ENCODE measurements around the gene GPBAR1. TPM values are rescaled to one million over a fixed set of nuclear protein-coding genes. Genes with fewer than 3 reads are reported as not detected.

Gene GPBAR1
- total RNA-seq, 2 experiments from 2014 or later: 0.97 TPM

DNA sequence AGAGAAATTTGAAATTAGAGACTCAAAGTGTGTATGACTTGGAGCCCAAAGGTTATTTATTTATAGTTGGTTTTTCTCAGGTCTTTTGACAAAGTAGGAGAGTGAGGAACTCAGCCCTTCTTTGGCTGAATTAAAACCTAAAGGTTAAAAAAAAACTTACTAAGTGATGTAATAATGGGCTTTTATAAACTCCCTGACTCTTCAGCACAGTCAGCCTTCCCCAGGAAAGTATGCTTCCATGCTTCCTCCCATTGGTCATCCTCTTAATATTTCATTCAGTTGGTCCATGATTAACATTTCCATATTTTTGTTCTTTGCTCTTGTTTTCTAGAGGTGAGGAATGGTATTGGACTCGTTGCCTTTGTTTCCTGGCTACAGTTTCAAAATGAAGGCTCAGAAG, 36.6 kb upstream of the GPBAR1 start:
- POLR2A ChIA-PET: interaction anchor here (1.5 kb wide), 1 partner anchor 8 kb away, joined by 4 read pairs; no protein-coding TSS in a partner anchor
- Mint-ChIP-seq H3K27ac (peak overlapping the region; percentile 79), H3K36me3 (ENCODE audit: low read depth) (peaks cover 99% of the 10 kb centered on the region), H3K9me3 (ENCODE audit: insufficient read depth) (no peaks in the 10 kb centered on the region), H3K4me3 (peak overlapping the region; percentile 62), H3K4me1 (ENCODE audit: low read depth) (peaks cover 95% of the 10 kb centered on the region), H3K27me3 (ENCODE audit: low read depth) (no peaks in the 10 kb centered on the region)
- DNase-seq (peak; percentile 6), ATAC-seq (no peak)
- CTCF ChIA-PET: interaction anchor here (1.2 to 1.6 kb wide), 2 partner anchors 29 to 33 kb away, joined by 4 read pairs; no protein-coding TSS in a partner anchor

DNA sequence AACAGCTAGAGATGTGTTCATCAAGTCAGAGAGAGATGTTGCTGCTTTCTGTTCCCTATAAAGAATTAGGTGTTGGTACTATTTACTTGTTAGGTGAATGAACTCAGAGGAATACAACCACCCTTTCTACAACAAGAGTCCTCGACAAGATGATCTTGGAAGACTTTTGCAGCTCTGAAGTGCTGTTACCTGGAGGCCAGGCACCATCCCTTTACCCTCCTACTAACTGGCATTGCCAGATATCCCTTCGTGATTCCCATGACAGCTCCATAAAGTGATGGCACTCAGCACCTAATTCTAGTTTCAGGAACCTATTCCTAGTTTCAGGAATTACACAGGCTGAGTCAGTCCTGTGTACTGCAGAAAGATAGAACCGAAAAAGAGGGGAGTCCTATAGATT, 33.9 kb upstream of the GPBAR1 start:
- ChIA-PET CTCF (interaction anchor here (0.8 to 2.2 kb wide), 4 partner anchors 8 to 60 kb away, joined by 3 to 10 read pairs (median 4); partner anchors contain the start of gene CXCR1), POLR2A (interaction anchor here (1.1 to 1.5 kb wide), 2 partner anchors 8 to 26 kb away, joined by 3 to 9 read pairs; no protein-coding TSS in a partner anchor)
- H3K27me3 Mint-ChIP-seq (ENCODE audit: low read depth): no peaks in the 10 kb centered on the region
- H3K36me3 Mint-ChIP-seq (ENCODE audit: low read depth): peaks cover 92% of the 10 kb centered on the region
- ATAC-seq (no peak), DNase-seq (no peak)
- H3K4me3 Mint-ChIP-seq: peak overlapping the region; percentile 13
- H3K4me1 Mint-ChIP-seq (ENCODE audit: low read depth): peaks cover 93% of the 10 kb centered on the region
- peak overlapping the region; percentile 78 for H3K27ac Mint-ChIP-seq
- no peaks in the 10 kb centered on the region for H3K9me3 Mint-ChIP-seq (ENCODE audit: insufficient read depth)

DNA sequence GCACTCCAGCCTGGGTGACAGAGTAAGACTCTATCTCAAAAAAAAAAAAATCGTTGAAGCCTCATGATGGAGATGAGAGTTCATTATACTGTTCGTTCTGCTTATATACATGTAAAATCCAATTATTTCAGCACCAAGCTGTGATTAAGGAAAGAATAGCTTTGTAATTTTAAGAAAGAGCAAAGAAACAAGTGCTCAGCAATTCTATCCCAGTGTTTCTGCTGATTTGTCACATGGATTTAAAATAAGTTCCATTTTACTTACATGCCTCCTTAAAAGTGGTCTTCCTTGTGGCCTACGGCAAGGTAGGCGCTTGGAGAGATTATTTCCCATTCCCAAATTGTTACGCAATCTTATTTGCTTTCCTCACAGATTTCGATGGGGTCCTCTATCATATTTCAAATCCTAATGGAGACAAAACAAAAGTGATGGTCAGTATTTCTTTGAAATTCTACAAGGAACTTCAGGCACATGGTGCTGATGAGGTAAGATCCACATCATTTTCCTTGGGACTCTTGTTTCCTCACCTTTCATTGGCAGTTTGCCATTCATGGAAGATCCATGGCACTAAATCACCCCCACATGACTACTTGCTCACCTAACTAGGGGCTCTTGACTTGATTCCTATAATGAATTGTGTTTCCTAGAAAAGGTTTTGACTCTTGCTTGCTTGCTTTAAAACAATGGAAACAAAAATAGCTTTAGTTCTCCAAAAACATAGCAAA, 32.3 kb upstream of the GPBAR1 start:
- ATAC-seq: no peak
- peaks cover 89% of the 10 kb centered on the region for H3K36me3 Mint-ChIP-seq (ENCODE audit: low read depth)
- POLR2A ChIA-PET: interaction anchor here (1.0 to 4.1 kb wide), 6 partner anchors 8 to 37 kb away, joined by 3 to 59 read pairs (median 4); partner anchors contain the start of gene ARPC2
- peak overlapping the region; percentile 88 for H3K27ac Mint-ChIP-seq
- peak overlapping the region; percentile 58 for H3K4me3 Mint-ChIP-seq
- no peaks in the 10 kb centered on the region for H3K9me3 Mint-ChIP-seq (ENCODE audit: insufficient read depth)
- H3K4me1 Mint-ChIP-seq (ENCODE audit: low read depth): peaks cover 84% of the 10 kb centered on the region
- CTCF ChIA-PET: interaction anchor here (1.0 to 4.6 kb wide), 12 partner anchors 9 to 168 kb away, joined by 3 to 97 read pairs (median 6); partner anchors contain the start of genes AAMP, ARPC2 and PNKD
- DNase-seq: peak; percentile 20
- H3K27me3 Mint-ChIP-seq (ENCODE audit: low read depth): no peaks in the 10 kb centered on the region

DNA sequence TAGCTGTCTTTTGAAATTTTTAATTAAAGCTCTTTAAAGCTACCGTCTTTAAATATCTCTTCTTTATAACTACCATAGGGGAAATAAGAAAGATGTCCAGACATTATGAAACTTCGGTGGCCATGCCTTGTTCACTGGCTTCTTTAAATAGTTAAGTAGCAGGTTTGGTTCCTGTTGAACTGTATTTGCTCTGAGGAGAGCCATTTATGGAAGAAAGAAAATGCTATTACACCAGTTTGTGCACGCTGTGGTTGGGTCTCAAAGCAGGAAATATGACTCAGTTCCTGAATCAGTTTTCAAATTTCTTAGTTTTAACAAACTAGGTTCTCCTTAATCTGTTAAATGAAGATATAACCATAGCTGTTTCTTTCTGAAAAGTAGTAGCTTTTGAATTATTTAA, 31.6 kb upstream of the GPBAR1 start:
- Mint-ChIP-seq H3K4me1 (ENCODE audit: low read depth) (peaks cover 80% of the 10 kb centered on the region), H3K4me3 (peak overlapping the region; percentile 58), H3K27me3 (ENCODE audit: low read depth) (no peaks in the 10 kb centered on the region), H3K27ac (peak overlapping the region; percentile 88), H3K9me3 (ENCODE audit: insufficient read depth) (no peaks in the 10 kb centered on the region), H3K36me3 (ENCODE audit: low read depth) (peaks cover 89% of the 10 kb centered on the region)
- ChIA-PET POLR2A (interaction anchor here (1.0 to 4.1 kb wide), 9 partner anchors 9 to 168 kb away, joined by 3 to 59 read pairs (median 4); partner anchors contain the start of genes AAMP, ARPC2 and PNKD), CTCF (interaction anchor here (0.9 to 4.6 kb wide), 14 partner anchors 11 to 168 kb away, joined by 3 to 97 read pairs (median 6); partner anchors contain the start of genes AAMP, ARPC2 and PNKD)
- DNase-seq (peak; percentile 77), ATAC-seq (peak; percentile 83)

DNA sequence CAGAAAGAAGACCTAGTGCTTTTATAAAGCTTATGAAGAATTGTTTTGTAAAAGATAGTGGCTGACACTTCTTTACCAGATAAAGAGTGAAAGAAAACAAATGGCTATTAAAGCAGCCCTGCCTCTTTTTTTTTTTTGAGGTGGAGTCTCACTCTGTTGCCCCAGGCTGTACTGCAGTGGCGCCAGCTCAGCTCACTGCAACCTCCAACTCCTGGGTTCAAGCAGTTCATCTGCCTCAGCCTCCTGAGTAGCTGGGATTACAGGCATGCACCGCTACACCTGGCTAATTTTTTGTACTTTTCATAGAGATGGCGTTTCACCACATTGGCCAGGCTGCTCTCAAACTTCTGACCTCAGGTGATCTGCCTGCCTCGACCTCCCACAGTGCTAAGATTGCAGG, 31.0 kb upstream of the GPBAR1 start:
- H3K27ac Mint-ChIP-seq: peak overlapping the region; percentile 83
- no peaks in the 10 kb centered on the region for H3K9me3 Mint-ChIP-seq (ENCODE audit: insufficient read depth)
- no peaks in the 10 kb centered on the region for H3K27me3 Mint-ChIP-seq (ENCODE audit: low read depth)
- POLR2A ChIA-PET: interaction anchor here (0.6 to 4.1 kb wide), 9 partner anchors 10 to 167 kb away, joined by 3 to 59 read pairs (median 4); partner anchors contain the start of genes AAMP, ARPC2 and PNKD
- H3K4me3 Mint-ChIP-seq: peak overlapping the region; percentile 38
- peaks cover 89% of the 10 kb centered on the region for H3K36me3 Mint-ChIP-seq (ENCODE audit: low read depth)
- CTCF ChIA-PET: interaction anchor here (0.9 to 4.6 kb wide), 16 partner anchors 11 to 429 kb away, joined by 3 to 97 read pairs (median 6); partner anchors contain the start of genes AAMP, ARPC2, BCS1L and PNKD
- peaks cover 77% of the 10 kb centered on the region for H3K4me1 Mint-ChIP-seq (ENCODE audit: low read depth)
- peak; percentile 51 for ATAC-seq
- peak; percentile 46 for DNase-seq

DNA sequence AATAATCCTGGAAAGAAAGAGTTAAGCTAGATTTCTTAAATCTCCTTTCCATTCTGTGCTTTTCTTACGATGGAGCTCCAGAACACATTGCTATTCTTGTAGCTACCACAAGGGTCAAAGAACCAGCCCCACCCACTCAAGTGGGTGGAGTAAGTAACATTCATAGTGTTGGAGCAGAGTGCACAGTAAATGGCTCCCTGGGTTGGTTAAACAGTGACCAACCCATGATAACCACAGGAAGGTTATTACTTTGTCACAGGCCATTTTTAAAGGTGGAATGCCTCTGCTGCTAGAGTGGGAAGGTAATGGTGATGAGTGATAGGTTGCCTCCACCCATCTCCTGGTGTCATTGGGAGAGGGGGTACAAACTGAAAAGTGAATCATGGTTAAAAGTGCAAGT, 29.9 kb upstream of the GPBAR1 start:
- ATAC-seq: peak; percentile 61
- Mint-ChIP-seq H3K27ac (peak overlapping the region; percentile 83), H3K36me3 (ENCODE audit: low read depth) (peaks cover 89% of the 10 kb centered on the region), H3K9me3 (ENCODE audit: insufficient read depth) (no peaks in the 10 kb centered on the region), H3K27me3 (ENCODE audit: low read depth) (no peaks in the 10 kb centered on the region), H3K4me1 (ENCODE audit: low read depth) (peaks cover 74% of the 10 kb centered on the region), H3K4me3 (peak overlapping the region; percentile 38)
- DNase-seq: peak; percentile 61
- CTCF ChIA-PET: interaction anchor here (0.7 to 4.6 kb wide), 14 partner anchors 10 to 442 kb away, joined by 3 to 97 read pairs (median 6); partner anchors contain the start of genes AAMP, ARPC2, BCS1L and PNKD
- POLR2A ChIA-PET: interaction anchor here (1.4 to 4.1 kb wide), 4 partner anchors 10 to 27 kb away, joined by 5 to 59 read pairs (median 22); partner anchors contain the start of gene ARPC2

DNA sequence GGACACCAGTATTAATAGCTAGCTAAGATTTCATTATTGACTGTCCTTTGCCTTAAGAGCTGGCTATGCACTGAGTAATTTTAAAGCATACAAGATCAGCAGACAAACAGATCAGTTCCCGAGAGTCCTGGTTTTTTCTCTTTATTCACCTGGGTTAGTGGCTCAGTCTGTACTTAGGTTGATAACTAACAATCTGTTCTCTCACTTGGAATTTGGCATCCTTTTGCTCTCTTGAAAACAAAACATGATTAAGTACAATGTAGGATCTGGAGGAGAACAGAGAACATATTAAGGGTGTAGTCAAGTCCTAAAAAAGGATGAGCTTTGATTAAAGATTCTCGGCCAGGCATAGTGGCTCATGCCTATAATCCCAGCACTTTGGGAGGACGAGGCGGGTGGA, 27.3 kb upstream of the GPBAR1 start:
- Mint-ChIP-seq H3K27ac (peak overlapping the region; percentile 77), H3K4me1 (ENCODE audit: low read depth) (peaks cover 53% of the 10 kb centered on the region), H3K36me3 (ENCODE audit: low read depth) (peaks cover 84% of the 10 kb centered on the region), H3K4me3 (no peak overlapping the region), H3K9me3 (ENCODE audit: insufficient read depth) (no peaks in the 10 kb centered on the region), H3K27me3 (ENCODE audit: low read depth) (no peaks in the 10 kb centered on the region)
- ChIA-PET CTCF (interaction anchor here (0.8 kb wide), 1 partner anchor 24 kb away, joined by 3 read pairs; no protein-coding TSS in a partner anchor), POLR2A (interaction anchor here (0.6 to 1.1 kb wide), 3 partner anchors 12 to 23 kb away, joined by 3 to 8 read pairs (median 3); partner anchors contain the start of gene ARPC2)
- DNase-seq (no peak), ATAC-seq (no peak)

DNA sequence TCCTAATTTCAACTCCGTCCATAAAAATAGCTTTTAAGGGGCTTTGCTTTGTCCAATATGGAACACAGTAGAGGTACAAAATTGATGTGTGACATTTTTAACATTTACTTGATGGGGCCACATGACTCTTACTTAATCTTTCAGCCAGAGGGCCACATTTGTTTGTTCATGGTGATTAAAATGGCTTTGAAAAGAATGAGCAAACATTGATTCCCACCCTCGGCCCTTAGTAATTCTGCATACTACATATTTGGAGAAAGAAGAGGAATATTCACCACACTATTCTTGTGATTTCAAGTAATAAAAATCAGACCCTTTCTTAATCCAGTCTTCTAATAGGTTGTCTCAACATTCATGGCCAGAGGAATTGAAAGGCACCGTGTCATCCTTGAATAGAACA, 26.3 kb upstream of the GPBAR1 start:
- Mint-ChIP-seq H3K27me3 (ENCODE audit: low read depth) (no peaks in the 10 kb centered on the region), H3K4me1 (ENCODE audit: low read depth) (peaks cover 49% of the 10 kb centered on the region), H3K27ac (no peak overlapping the region), H3K4me3 (no peak overlapping the region), H3K36me3 (ENCODE audit: low read depth) (peaks cover 86% of the 10 kb centered on the region), H3K9me3 (ENCODE audit: insufficient read depth) (no peaks in the 10 kb centered on the region)
- CTCF ChIA-PET: interaction anchor here (0.8 to 1.2 kb wide), 2 partner anchors 9 to 37 kb away, joined by 3 read pairs; no protein-coding TSS in a partner anchor
- ATAC-seq (no peak), DNase-seq (no peak)
- POLR2A ChIA-PET: interaction anchor here (1.0 kb wide), 1 partner anchor 18 kb away, joined by 4 read pairs; the partner anchor contains the start of gene ARPC2

DNA sequence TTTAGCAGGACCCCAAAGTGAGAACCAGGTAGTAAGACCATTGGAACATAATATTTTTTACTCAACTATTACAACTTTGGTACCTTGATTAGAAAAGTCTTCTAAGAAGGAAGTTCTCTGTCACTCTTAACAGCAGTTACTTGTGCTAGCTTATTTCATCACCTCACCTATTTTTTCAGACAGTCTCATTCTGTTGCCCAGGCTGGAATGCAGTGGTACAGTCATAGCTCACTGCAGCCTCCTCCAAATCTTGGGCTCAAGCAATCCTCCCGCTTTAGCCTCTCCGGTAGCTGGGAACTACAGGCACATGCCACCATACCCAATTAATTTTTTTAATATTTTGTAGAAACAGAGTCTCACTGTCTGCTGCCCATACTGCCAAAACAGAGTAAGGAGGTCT, 25.8 kb upstream of the GPBAR1 start:
- no peaks in the 10 kb centered on the region for H3K9me3 Mint-ChIP-seq (ENCODE audit: insufficient read depth)
- H3K36me3 Mint-ChIP-seq (ENCODE audit: low read depth): peaks cover 87% of the 10 kb centered on the region
- ChIA-PET POLR2A (interaction anchor here (0.7 kb wide), 1 partner anchor 22 kb away, joined by 5 read pairs; no protein-coding TSS in a partner anchor), CTCF (interaction anchor here (0.8 to 1.2 kb wide), 2 partner anchors 9 to 37 kb away, joined by 3 read pairs; no protein-coding TSS in a partner anchor)
- no peaks in the 10 kb centered on the region for H3K27me3 Mint-ChIP-seq (ENCODE audit: low read depth)
- DNase-seq (no peak), ATAC-seq (no peak)
- no peak overlapping the region for H3K27ac Mint-ChIP-seq
- no peak overlapping the region for H3K4me3 Mint-ChIP-seq
- peaks cover 45% of the 10 kb centered on the region for H3K4me1 Mint-ChIP-seq (ENCODE audit: low read depth)

DNA sequence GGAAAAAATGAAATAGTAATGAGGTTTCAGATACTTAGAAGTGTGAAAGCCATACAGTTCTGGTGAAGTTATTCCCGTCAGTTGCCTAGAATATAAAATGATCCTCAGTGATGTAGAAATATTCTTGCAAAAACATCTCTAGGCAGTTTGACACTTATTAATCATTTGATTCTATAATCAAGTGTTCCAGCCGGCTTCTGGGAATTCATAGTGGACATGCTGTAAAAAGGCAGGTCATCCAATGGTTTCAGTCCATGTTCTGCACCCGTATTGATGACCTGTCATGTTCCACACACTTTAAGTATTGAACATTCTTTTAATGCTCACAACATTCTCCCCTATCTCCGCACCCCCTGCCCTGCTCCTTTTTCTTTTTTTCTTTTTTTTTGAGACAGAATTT, 24.0 kb upstream of the GPBAR1 start:
- ATAC-seq (no peak), DNase-seq (no peak)
- H3K27ac Mint-ChIP-seq: no peak overlapping the region
- H3K4me3 Mint-ChIP-seq: no peak overlapping the region
- H3K36me3 Mint-ChIP-seq (ENCODE audit: low read depth): peaks cover 87% of the 10 kb centered on the region
- POLR2A ChIA-PET: interaction anchor here (1.7 kb wide), 1 partner anchor 16 kb away, joined by 3 read pairs; no protein-coding TSS in a partner anchor
- peaks cover 43% of the 10 kb centered on the region for H3K4me1 Mint-ChIP-seq (ENCODE audit: low read depth)
- CTCF ChIA-PET: no interaction called here
- H3K9me3 Mint-ChIP-seq (ENCODE audit: insufficient read depth): no peaks in the 10 kb centered on the region
- no peaks in the 10 kb centered on the region for H3K27me3 Mint-ChIP-seq (ENCODE audit: low read depth)

DNA sequence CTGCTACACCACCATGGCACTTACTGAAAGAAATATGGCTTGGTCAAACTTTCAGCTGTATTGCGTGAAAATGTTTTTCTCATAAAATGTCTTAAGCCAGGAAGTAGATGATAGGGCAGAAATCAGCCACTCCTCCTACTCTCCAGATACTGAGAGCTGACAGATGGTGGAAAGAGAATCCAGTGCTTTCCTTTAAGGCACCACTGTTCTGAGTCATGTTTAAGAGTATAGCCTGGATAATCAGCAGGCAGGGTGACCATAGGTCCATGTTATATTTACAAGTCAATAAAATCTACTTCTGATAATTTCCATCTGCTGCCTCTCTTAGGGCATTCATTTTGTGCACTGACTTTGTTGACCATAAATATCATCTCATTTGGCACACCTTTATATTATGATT, 21.9 kb upstream of the GPBAR1 start:
- H3K27me3 Mint-ChIP-seq (ENCODE audit: low read depth): no peaks in the 10 kb centered on the region
- peaks cover 89% of the 10 kb centered on the region for H3K36me3 Mint-ChIP-seq (ENCODE audit: low read depth)
- ChIA-PET CTCF (interaction anchor here (1.3 kb wide), 1 partner anchor 18 kb away, joined by 6 read pairs; no protein-coding TSS in a partner anchor), POLR2A (no interaction called here)
- no peaks in the 10 kb centered on the region for H3K9me3 Mint-ChIP-seq (ENCODE audit: insufficient read depth)
- H3K4me3 Mint-ChIP-seq: no peak overlapping the region
- H3K4me1 Mint-ChIP-seq (ENCODE audit: low read depth): peaks cover 50% of the 10 kb centered on the region
- no peak overlapping the region for H3K27ac Mint-ChIP-seq
- ATAC-seq (no peak), DNase-seq (no peak)
